ENCODE data around the gene IL11. TPM values are rescaled to one million over a fixed set of nuclear protein-coding genes. Genes with fewer than 3 reads are reported as not detected.

The IL11 gene
- total RNA-seq, 1 donor from 2014 or later, result 3.1 TPM

DNA sequence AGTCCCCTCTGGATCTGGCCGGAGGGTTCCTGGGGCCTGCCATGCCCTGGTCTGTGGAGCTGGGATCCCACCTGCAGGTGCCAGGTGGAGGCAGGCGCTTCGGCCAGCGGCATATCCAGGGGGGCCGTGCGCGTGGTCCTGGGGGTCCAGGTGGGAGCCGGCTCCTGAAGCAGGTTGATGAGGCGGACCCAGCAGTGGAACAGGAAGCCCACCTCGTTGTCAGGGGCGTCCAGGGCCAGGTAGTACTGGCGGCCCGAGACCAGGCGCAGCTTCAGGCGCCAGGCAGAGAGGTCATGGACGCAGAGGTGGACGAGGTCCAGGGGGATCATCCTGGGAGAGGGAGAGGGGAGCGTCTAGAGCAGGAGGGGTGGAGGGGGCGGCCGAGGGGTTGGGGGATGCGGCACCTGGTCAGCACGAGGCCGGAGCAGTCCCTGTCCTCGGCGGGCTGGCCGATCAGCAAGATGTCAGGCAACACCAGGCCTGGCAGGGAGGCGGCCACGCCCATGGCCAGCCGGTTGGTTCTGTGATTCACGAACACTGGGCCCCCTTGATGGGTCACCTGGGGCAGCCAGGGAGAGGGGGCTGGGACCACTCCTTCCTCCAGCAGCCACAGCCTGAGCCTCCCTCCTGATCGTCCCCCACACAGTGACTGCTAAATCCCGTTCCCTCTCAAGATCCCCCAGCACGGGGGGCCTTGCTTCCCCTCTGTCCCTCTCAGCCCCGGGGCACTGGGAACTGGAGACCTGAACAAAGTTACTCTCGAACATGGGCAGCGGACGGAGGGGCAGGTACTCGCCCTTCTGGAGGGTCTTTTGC lies 7.9 kb downstream of the IL11 start:
- peaks cover 12% of the 10 kb centered on the region for H3K4me1 Mint-ChIP-seq (ENCODE audit: low read depth)
- H3K36me3 Mint-ChIP-seq (ENCODE audit: low read depth), result no peaks in the 10 kb centered on the region
- no peaks in the 10 kb centered on the region for H3K9me3 Mint-ChIP-seq (ENCODE audit: low read depth)
- peak; percentile 93 for DNase-seq (ENCODE audit: low spot score)
- H3K4me3 Mint-ChIP-seq (ENCODE audit: unreplicated experiment), result no peak overlapping the region
- peaks cover 1% of the 10 kb centered on the region for H3K27me3 Mint-ChIP-seq (ENCODE audit: low read depth)
- TF ChIP-seq, protein P1, sequence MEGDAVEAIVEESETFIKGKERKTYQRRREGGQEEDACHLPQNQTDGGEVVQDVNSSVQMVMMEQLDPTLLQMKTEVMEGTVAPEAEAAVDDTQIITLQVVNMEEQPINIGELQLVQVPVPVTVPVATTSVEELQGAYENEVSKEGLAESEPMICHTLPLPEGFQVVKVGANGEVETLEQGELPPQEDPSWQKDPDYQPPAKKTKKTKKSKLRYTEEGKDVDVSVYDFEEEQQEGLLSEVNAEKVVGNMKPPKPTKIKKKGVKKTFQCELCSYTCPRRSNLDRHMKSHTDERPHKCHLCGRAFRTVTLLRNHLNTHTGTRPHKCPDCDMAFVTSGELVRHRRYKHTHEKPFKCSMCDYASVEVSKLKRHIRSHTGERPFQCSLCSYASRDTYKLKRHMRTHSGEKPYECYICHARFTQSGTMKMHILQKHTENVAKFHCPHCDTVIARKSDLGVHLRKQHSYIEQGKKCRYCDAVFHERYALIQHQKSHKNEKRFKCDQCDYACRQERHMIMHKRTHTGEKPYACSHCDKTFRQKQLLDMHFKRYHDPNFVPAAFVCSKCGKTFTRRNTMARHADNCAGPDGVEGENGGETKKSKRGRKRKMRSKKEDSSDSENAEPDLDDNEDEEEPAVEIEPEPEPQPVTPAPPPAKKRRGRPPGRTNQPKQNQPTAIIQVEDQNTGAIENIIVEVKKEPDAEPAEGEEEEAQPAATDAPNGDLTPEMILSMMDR (IDR thresholded peaks at IDR 0.05), result no peak
- H3K27ac Mint-ChIP-seq (ENCODE audit: unreplicated experiment), result no peak overlapping the region

DNA sequence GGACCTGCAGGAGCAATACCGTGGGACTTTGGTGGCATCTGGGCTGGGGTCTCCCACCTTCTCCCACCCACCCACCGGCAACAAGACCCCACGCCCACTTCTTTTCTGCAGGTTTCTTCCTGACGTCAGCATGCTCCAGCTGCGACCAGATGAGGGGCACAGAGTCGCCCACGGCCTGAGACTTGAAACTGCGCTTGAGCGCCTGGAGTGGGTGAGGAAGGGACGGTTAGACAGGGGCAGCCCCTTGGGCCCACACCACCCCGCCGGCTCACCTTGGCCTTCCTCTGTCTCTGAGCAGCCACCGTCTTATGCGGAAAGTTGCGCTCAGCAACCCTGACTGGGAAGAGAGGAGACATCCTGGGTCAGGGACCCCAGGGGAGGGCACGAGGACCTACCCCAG lies 9.4 kb downstream of the IL11 start:
- H3K36me3 Mint-ChIP-seq (ENCODE audit: low read depth), result no peaks in the 10 kb centered on the region
- peaks cover 12% of the 10 kb centered on the region for H3K4me1 Mint-ChIP-seq (ENCODE audit: low read depth)
- no peaks in the 10 kb centered on the region for H3K9me3 Mint-ChIP-seq (ENCODE audit: low read depth)
- peaks cover 6% of the 10 kb centered on the region for H3K27me3 Mint-ChIP-seq (ENCODE audit: low read depth)
- no peak overlapping the region for H3K4me3 Mint-ChIP-seq (ENCODE audit: unreplicated experiment)
- TF ChIP-seq, protein P1 (IDR thresholded peaks at IDR 0.05), result no peak
- no peak overlapping the region for H3K27ac Mint-ChIP-seq (ENCODE audit: unreplicated experiment)
- no peak for DNase-seq (ENCODE audit: low spot score)

DNA sequence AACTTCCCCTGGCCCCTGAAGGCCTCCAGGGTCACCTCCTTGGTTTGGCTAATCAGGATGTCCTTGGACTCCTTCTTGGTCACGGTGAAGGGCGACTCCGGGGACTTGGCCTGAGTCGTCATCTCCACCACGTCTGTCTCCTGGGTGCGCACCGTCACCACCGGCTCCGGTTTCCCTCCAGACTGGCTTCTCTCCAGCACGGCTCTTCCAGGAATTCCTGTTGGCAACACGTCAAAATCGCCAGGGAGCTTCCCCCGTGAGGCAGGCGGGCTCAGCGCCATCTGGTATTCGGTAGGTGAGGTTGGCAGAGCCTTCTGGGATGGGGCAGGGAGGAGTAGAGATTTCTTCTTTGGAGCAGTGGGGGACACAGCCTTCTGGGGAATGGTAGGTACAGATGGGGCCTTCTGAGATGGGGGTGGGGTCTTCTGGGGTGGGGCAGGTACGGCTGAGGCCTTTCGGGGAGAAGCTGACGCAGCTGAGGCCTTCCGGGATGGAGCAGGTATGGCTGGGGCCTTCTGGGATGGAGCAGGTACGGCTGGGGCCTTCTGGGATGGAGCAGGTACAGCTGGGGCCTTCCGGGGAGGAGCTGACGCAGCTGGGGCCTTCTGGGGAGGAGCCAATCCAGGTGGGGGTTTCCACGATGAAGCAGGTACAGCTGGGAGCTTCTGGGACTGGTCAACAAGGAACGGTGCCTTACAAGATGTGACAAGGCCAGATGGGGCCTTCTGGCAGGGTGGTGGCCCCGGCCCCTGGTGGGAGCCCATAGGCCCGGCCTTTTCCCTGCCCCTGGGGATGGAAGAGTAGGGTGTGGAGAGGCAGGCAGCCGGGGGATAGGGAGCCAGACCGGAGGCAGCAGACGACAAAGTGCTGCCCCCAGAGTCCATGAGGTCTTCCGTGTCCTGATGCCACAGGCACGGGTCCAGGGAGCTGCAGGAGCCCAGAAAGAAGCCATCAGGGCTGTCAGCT lies 11.0 kb downstream of the IL11 start:
- TF ChIP-seq, protein P1 (IDR thresholded peaks at IDR 0.05), result no peak
- peaks cover 10% of the 10 kb centered on the region for H3K27me3 Mint-ChIP-seq (ENCODE audit: low read depth)
- peaks cover 7% of the 10 kb centered on the region for H3K4me1 Mint-ChIP-seq (ENCODE audit: low read depth)
- DNase-seq (ENCODE audit: low spot score), result no peak
- no peak overlapping the region for H3K27ac Mint-ChIP-seq (ENCODE audit: unreplicated experiment)
- H3K36me3 Mint-ChIP-seq (ENCODE audit: low read depth), result no peaks in the 10 kb centered on the region
- no peaks in the 10 kb centered on the region for H3K9me3 Mint-ChIP-seq (ENCODE audit: low read depth)
- no peak overlapping the region for H3K4me3 Mint-ChIP-seq (ENCODE audit: unreplicated experiment)

DNA sequence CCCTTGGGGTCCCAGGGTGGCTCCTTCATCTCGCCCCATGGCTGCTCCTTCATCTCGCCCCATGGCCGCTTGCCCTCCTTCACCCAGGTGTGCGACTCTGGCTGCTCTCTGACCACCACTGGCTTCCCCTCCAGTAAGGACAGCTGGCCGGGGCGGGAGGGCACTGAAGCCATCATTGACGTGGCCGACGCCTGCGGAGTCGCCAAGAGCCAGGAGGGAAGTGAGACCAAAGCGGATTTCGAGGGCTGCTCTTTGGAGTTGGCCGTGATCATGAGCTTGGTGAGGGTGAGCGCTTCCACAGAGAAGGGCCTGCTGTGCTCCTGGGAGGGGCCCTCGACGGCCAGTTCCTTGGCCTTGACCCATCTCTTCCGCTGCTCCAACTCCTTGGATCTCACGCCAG lies 11.8 kb downstream of the IL11 start:
- Mint-ChIP-seq H3K9me3 (ENCODE audit: low read depth) (no peaks in the 10 kb centered on the region), H3K4me1 (ENCODE audit: low read depth) (peaks cover 3% of the 10 kb centered on the region), H3K27me3 (ENCODE audit: low read depth) (peaks cover 10% of the 10 kb centered on the region), H3K27ac (ENCODE audit: unreplicated experiment) (no peak overlapping the region), H3K4me3 (ENCODE audit: unreplicated experiment) (no peak overlapping the region), H3K36me3 (ENCODE audit: low read depth) (no peaks in the 10 kb centered on the region)
- DNase-seq (ENCODE audit: low spot score), result no peak
- TF ChIP-seq, protein P1 (IDR thresholded peaks at IDR 0.05), result no peak

DNA sequence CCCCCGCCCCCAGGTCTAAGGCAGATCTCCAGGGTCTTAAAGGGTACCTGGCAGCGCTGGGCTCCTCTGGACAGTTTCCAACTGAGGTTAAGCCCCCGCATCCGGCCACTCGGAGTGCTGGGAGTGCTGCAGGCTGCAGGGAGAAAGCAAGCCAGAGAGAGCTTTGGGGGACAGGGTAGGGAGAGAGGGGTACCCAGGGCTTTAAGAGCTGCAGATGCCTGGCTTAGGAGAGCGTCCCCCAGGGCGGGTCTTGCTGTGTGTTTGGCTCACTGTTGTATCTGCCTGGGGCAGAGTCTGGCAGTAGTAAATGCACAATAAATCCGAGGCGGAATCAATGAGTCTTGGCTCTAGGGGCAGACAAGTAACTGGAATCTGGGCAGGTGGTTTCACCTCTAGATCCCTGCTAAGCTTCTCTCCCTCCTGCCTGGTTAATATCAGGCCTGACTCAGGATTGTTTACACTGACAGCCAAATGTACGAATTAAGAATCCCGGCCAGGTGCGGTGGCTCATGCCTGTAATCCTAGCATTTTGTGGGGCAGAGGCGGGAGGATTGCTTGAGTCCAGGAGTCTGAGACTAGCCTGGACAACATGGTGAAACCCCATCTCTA lies 14.9 kb downstream of the IL11 start:
- Mint-ChIP-seq H3K27me3 (ENCODE audit: low read depth) (peaks cover 38% of the 10 kb centered on the region), H3K4me1 (ENCODE audit: low read depth) (peaks cover 14% of the 10 kb centered on the region), H3K9me3 (ENCODE audit: low read depth) (no peaks in the 10 kb centered on the region), H3K36me3 (ENCODE audit: low read depth) (no peaks in the 10 kb centered on the region), H3K4me3 (ENCODE audit: unreplicated experiment) (no peak overlapping the region), H3K27ac (ENCODE audit: unreplicated experiment) (no peak overlapping the region)
- DNase-seq (ENCODE audit: low spot score), result no peak
- TF ChIP-seq, protein P1 (IDR thresholded peaks at IDR 0.05), result no peak
